Right ventricle myocardium superior (tissue), 1 donor: ENCODE data around the gene AQP5. TPM values are rescaled to one million over a fixed set of nuclear protein-coding genes. Genes with fewer than 3 reads are reported as not detected.
"Not testable (repeated sequence)": the region's sequence is repeated elsewhere in the genome, so short reads cannot be mapped to it uniquely, and the experiment has no call there.

ENCODE experiments used
- ATAC-seq: fragments of 200-7000 bp; cut with Tn5 transposase; one replicate; pipeline ENCODE4 v1.9.1; 2020; ENCODE audit warnings: mild to moderate bottlenecking; ENCODE audit not compliant: poor library complexity
- DNase-seq: peaks from one replicate; pipeline ENCODE4 v3.0.0-alpha.2; 2020
- intact Hi-C: fragments of 100-400 bp; cut with DNase I; formaldehyde crosslinking; loops from one replicate; pipeline ENCODE4 v1.11.2; 2022
- total RNA-seq: library from RNA; stranded (reverse); fragmentation: NEBNext Ultra II Directional; extraction: Animal tissue kit (Norgen Biotek cat#: 25700); gene quantifications from one replicate; pipeline ENCODE4 v1.2.1, GENCODE V29; 2021
- donor health status: DM: no; HTN: yes; CAD: no; lungs with severe emphysema.

The AQP5 gene
- total RNA-seq, 1 donor from 2014 or later = 0.38 TPM

- DNase-seq (no peak), ATAC-seq (no peak)
- intact Hi-C loops = loop anchor here (10.0 kb wide), 1 partner anchor 197 kb away; no protein-coding TSS in a partner anchor
Observed at GRCh38 chr12:49972129-49972528, 10.5 kb downstream of the AQP5 start.

- no peak for DNase-seq
- ATAC-seq = no peak
- intact Hi-C loops = loop anchor here (10.0 kb wide), 1 partner anchor 198 kb away; no protein-coding TSS in a partner anchor
Observed at GRCh38 chr12:49972641-49973360, 11.1 kb downstream of the AQP5 start, which contains the start of gene AQP6. Gene AQP6, plus strand, starts transcription at chr12:49972947. Its CDS starts 227 bp downstream, at chr12:49973174.

GRCh38 chr12:49973361-49973830, 11.7 kb downstream of the AQP5 start:
- no peak for ATAC-seq
- intact Hi-C loops = loop anchor here (10.0 kb wide), 1 partner anchor 199 kb away; no protein-coding TSS in a partner anchor

GRCh38 chr12:49974231-49974675, 12.6 kb downstream of the AQP5 start:
- intact Hi-C loops = loop anchor here (10.0 kb wide), 1 partner anchor 199 kb away; no protein-coding TSS in a partner anchor
- peak; percentile 84 for DNase-seq
- peak; percentile 93 for ATAC-seq

More at GRCh38 chr12:49973361-49973830, 11.7 kb downstream of the AQP5 start:
- no peak for DNase-seq

- no peak for DNase-seq
- ATAC-seq = peak; percentile 21
- intact Hi-C loops = loop anchor here (10.0 kb wide), 1 partner anchor 200 kb away; no protein-coding TSS in a partner anchor
Observed at GRCh38 chr12:49974677-49975317, 13.1 kb downstream of the AQP5 start.

- ATAC-seq = no peak
- intact Hi-C loops = loop anchor here (10.0 kb wide), 1 partner anchor 201 kb away; no protein-coding TSS in a partner anchor
Observed at GRCh38 chr12:49975318-49975761, 13.7 kb downstream of the AQP5 start.

GRCh38 chr12:49976557-49976956, 14.9 kb downstream of the AQP5 start:
- intact Hi-C loops = loop anchor here (10.0 kb wide), 1 partner anchor 202 kb away; no protein-coding TSS in a partner anchor
- DNase-seq (no peak), ATAC-seq (no peak)

More at GRCh38 chr12:49975318-49975761, 13.7 kb downstream of the AQP5 start:
- no peak for DNase-seq

GRCh38 chr12:49978125-49978524, 16.5 kb downstream of the AQP5 start:
- DNase-seq = no peak
- no peak for ATAC-seq
- intact Hi-C loops = loop anchor here (10.0 kb wide), 1 partner anchor 203 kb away; no protein-coding TSS in a partner anchor

- intact Hi-C loops = loop anchor here (10.0 kb wide), 1 partner anchor 204 kb away; no protein-coding TSS in a partner anchor
- ATAC-seq (no peak), DNase-seq (no peak)
Observed at GRCh38 chr12:49979016-49979586, 17.4 kb downstream of the AQP5 start.

- intact Hi-C loops = loop anchor here (10.0 kb wide), 1 partner anchor 205 kb away; no protein-coding TSS in a partner anchor
- no peak for DNase-seq
- ATAC-seq = no peak
Observed at GRCh38 chr12:49979791-49980190, 18.1 kb downstream of the AQP5 start.

- no peak for ATAC-seq
- no peak for DNase-seq
Observed at GRCh38 chr12:49980501-49981349, 19.1 kb downstream of the AQP5 start.

GRCh38 chr12:49982246-49983087, 20.8 kb downstream of the AQP5 start:
- intact Hi-C loops = no loop called here
- ATAC-seq (no peak), DNase-seq (no peak)

More at GRCh38 chr12:49980501-49981349, 19.1 kb downstream of the AQP5 start:
- intact Hi-C loops = no loop called here

- intact Hi-C loops = no loop called here
- peak; percentile 62 for ATAC-seq
- DNase-seq = no peak
Observed at GRCh38 chr12:49983892-49984291, 22.2 kb downstream of the AQP5 start.

- intact Hi-C loops = no loop called here
- DNase-seq = no peak
- ATAC-seq = no peak
Observed at GRCh38 chr12:49984476-49985359, 23.0 kb downstream of the AQP5 start.

GRCh38 chr12:49985981-49986380, 24.3 kb downstream of the AQP5 start:
- intact Hi-C loops = no loop called here
- ATAC-seq (no peak), DNase-seq (no peak)

- ATAC-seq, DNase-seq, intact Hi-C loops: not testable (repeated sequence)
Observed at GRCh38 chr12:49986476-49986875, 24.8 kb downstream of the AQP5 start.
